Choroid plexus epithelial cell (primary cell): ENCODE measurements around the gene FGGY.
"Not testable (repeated sequence)": the region's sequence is repeated elsewhere in the genome, so short reads cannot be mapped to it uniquely, and the experiment has no call there.

ENCODE experiments used
- DNase-seq: peaks from one replicate; pipeline ENCODE4 v3.0.0-alpha.2; 2010; ENCODE audit warnings: low read depth
- H3K4me3 ChIP-seq: 2 replicates; pipeline ENCODE4 v1.5.1; 2011; ENCODE audit warnings: low read depth, mild to moderate bottlenecking, control low read depth, low read length, moderate library complexity
- TF ChIP-seq, protein P1 (sequence below): conservative IDR thresholded peaks from 2 replicates; pipeline ENCODE4 v1.5.1; 2011; ENCODE audit warnings: low read depth, mild to moderate bottlenecking, control low read depth, inconsistent platforms, low read length, moderate library complexity

FGGY gene

DNA sequence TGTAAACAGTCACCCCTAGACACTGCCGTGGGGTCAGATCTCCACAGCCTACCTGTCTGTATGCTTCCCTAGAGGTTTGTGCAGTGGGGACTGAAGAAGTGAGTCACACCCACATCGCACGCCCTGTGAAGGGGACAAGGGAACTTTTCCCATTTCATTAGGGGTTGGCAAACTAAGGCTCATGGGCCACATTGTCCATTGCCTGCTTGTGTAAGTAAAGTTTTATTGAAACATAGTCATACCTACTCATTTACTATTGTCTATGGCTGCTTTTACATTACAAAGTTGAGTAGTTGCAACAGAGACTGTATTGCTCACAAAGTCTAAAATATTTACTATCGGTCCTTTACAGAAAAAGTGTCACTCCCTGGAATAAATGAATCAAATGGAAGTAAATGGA lies 2.5 kb upstream of the FGGY start:
- H3K4me3 ChIP-seq = no peak overlapping the region
- no peak for DNase-seq

DNA sequence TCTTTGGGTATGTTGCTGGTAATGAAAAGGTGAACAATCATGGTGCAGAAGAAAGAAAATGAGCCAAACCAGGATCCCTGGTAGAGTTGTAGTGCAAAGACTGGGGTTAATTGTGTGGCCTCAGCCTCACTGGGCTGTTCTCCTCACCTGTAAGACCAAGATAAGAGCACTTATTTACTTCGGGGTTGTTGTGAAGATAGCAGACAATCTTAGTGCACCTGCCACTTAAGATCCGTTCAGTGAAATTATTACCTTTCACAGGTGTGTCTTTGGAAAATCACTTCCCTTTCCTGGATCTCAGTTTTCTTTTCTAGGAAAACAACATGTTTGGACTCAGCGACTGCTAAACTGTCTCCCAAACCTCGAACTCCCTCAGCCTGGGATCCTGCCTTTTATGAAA lies 1.3 kb upstream of the FGGY start:
- DNase-seq = no peak
- TF ChIP-seq, protein P1, sequence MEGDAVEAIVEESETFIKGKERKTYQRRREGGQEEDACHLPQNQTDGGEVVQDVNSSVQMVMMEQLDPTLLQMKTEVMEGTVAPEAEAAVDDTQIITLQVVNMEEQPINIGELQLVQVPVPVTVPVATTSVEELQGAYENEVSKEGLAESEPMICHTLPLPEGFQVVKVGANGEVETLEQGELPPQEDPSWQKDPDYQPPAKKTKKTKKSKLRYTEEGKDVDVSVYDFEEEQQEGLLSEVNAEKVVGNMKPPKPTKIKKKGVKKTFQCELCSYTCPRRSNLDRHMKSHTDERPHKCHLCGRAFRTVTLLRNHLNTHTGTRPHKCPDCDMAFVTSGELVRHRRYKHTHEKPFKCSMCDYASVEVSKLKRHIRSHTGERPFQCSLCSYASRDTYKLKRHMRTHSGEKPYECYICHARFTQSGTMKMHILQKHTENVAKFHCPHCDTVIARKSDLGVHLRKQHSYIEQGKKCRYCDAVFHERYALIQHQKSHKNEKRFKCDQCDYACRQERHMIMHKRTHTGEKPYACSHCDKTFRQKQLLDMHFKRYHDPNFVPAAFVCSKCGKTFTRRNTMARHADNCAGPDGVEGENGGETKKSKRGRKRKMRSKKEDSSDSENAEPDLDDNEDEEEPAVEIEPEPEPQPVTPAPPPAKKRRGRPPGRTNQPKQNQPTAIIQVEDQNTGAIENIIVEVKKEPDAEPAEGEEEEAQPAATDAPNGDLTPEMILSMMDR = no peak
- no peak overlapping the region for H3K4me3 ChIP-seq

More for the DNA sequence above, 2.5 kb upstream of the FGGY start:
- TF ChIP-seq, protein P1 = no peak

DNA sequence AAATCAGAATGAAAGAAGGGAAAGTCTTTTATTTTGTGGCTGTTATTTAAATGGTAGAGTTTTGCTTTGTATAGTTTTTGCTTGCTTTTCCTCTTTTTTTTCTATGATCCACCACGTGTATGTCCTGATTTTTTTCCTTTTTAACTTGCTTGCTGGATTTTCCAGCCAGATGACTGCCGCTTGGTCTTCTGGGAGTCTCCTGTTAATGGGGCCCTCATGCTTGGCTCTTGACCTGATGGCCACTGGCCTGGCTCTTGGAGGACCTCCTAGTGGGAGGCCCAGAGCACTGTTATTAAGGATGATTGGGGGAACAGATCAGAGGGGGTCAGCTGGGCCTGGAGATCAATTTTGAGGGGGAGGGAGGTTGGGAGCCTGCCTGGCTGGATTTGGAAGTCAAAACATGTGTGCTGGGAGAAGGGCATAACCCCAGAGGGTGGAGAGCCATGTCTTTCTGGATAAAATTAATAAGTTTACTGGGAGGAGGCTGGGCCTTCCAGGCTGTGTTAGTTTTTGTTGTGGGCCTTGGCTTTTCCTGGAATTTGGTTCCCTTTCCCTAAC lies 1.2 kb downstream of the FGGY start:
- no peak for DNase-seq
- TF ChIP-seq, protein P1 = no peak
- H3K4me3 ChIP-seq = no peak overlapping the region

DNA sequence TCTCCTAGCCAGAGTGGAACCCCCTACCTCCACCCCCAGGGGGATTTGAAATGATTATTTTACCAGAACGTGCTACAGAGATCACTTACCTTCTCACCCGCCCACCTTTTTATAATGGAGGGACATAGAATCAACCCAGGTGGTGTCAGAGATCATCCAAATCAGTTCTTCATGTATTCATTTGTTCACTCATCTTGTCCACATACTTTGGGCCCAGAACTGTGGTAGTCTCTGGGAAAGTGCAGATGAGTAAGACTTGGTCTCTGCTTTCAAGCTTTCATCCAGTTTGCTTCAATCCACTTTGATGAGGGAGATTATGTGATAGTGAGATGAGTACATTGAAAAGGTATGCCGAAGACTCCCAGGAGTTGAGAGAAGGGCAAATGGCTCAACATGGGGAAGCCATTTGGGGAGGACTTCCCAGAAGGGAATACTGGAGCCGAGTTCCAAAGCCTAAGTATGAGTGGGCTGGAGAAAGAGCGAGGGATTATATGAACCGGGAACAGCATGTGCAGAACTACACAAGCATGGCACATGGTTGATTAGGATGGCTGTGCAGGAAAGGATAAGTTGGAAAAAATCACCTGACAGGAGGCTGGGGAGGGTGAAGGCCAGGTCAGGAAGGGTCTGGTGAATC lies 1.9 kb downstream of the FGGY start:
- DNase-seq = peak; percentile 47
- TF ChIP-seq, protein P1 = no peak

DNA sequence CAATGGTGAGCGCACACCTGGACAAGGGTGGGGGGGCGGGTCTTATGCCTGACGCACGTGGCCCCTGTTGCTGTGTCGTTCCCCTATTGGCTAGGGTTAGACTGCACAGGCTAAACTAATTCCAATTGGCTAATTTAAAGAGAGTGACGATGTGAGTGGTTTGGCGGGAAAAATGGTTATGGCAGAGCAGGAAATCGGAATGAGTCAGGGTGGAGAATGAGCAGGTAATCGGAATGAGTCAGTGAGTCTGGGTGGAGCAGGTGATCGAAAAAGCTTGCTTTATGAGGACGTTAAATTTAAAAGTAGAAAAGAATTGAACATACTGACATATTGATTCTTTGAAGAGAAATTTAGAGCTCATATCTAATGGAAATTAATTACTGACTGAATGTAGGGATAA lies 2.8 kb downstream of the FGGY start:
- H3K4me3 ChIP-seq, DNase-seq: not testable (repeated sequence)

More for the DNA sequence above, 1.9 kb downstream of the FGGY start:
- H3K4me3 ChIP-seq = no peak overlapping the region

DNA sequence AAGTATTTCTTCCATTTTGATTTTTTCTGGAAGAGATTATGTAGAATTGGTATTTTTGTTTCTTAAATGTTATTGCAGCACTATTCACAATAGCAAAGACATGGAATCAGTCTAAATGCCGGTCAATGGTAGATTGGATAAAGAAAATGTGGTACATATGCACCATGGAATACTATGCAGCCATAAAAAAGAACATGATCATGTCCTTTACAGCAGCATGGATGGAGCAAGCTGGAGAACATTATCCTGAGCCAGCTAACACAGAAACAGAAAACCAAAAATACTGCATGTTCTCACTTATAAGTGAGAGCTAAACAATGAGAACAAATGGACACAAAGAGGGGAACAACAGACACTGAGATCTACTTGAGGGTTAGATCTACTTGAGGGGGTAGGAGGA lies 5.4 kb downstream of the FGGY start:
- TF ChIP-seq, protein P1 = no peak
- H3K4me3 ChIP-seq = no peak overlapping the region
- no peak for DNase-seq

DNA sequence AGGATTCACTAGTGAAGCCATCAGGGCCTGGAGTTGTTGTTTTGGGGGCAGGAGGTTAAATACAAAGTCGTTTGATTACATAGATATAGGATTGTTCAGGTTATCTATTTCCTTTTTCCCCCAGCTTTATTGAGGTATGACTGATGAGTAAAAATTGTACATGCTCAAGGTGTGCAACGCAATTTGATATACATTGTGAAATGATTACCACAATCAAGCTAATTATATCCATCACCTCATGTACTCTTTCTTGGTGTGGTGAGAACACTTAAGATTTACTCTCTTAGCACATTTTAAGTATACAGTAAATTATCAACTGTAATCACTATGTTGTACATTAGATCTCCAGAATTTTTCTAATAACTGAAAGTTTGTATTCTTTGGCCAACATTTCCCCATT lies 6.0 kb downstream of the FGGY start:
- no peak for DNase-seq
- H3K4me3 ChIP-seq = no peak overlapping the region
- TF ChIP-seq, protein P1 = no peak
